Ishikawa (cell line): ENCODE results near the gene PRR5L.

ENCODE experiments used
- EP300 ChIP-seq: IDR thresholded peaks from 2 replicates; pipeline ENCODE4 v1.6.1; 2012; ENCODE audit warnings: borderline replicate concordance
- FOXM1 ChIP-seq: IDR thresholded peaks from 2 replicates; pipeline ENCODE4 v1.6.1; 2012; ENCODE audit warnings: low read depth, borderline replicate concordance
- RAD21 ChIP-seq: IDR thresholded peaks from 2 replicates; pipeline ENCODE4 v1.6.1; 2012; ENCODE audit warnings: low read depth
- TAF1 ChIP-seq: IDR thresholded peaks from 2 replicates; pipeline ENCODE4 v1.6.1; 2012; ENCODE audit warnings: low read depth, mild to moderate bottlenecking
- TEAD4 ChIP-seq: IDR thresholded peaks from 2 replicates; pipeline ENCODE4 v1.6.1; 2012
- YY1 ChIP-seq: IDR thresholded peaks from 2 replicates; pipeline ENCODE4 v1.6.1; 2012; ENCODE audit warnings: low read depth
- TF ChIP-seq, protein P1 (sequence below): IDR thresholded peaks from 2 replicates; pipeline ENCODE4 v1.6.1; 2012
- TF ChIP-seq, protein P2 (sequence below): IDR thresholded peaks from 2 replicates; pipeline ENCODE4 v1.6.1; 2012; ENCODE audit warnings: low read depth, mild to moderate bottlenecking
- TF ChIP-seq, protein P3 (sequence below): IDR thresholded peaks from 2 replicates; pipeline ENCODE4 v1.6.1; 2012

DNA sequence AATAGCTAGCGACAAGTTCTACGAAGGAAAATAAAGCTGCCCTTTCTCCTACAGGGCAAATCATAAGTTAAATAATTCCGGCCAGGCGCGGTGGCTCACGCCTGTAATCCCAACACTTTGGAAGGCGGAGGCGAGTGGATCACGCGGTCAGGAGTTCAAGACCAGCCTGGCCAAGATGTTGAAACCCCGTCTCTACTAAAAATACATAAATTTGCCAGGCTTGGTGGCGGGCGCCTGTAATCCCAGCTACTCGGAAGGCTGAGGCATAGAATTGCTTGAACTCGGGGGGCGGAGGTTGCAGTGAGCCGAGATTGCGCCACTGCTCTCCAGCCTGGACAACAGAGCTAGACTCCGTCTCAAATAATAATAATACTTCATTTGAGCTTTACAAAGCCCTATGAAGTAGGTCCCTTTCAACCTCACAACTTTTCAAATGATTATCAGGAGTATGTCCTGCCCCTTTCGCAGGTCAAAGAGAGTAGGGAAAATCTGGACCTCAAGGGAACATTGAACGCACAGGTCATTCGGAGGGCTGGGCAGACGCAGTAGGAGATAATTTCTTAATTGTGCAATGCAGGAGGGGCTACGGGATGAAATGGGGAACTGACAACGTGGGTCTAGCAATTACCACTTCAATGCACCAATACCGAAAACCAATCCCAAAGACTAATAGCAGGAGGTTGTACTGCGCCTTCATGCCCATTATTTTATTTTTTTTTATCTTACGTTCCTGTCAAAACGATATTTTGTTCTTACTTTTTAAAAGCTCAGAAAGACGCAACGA, 7.5 kb upstream of the PRR5L start:
- TF ChIP-seq TAF1: no peak
- TF ChIP-seq YY1: no peak
- TF ChIP-seq TEAD4: no peak
- TF ChIP-seq, protein P1, sequence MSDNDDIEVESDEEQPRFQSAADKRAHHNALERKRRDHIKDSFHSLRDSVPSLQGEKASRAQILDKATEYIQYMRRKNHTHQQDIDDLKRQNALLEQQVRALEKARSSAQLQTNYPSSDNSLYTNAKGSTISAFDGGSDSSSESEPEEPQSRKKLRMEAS: no peak
- TF ChIP-seq FOXM1: no peak
- TF ChIP-seq, protein P2, sequence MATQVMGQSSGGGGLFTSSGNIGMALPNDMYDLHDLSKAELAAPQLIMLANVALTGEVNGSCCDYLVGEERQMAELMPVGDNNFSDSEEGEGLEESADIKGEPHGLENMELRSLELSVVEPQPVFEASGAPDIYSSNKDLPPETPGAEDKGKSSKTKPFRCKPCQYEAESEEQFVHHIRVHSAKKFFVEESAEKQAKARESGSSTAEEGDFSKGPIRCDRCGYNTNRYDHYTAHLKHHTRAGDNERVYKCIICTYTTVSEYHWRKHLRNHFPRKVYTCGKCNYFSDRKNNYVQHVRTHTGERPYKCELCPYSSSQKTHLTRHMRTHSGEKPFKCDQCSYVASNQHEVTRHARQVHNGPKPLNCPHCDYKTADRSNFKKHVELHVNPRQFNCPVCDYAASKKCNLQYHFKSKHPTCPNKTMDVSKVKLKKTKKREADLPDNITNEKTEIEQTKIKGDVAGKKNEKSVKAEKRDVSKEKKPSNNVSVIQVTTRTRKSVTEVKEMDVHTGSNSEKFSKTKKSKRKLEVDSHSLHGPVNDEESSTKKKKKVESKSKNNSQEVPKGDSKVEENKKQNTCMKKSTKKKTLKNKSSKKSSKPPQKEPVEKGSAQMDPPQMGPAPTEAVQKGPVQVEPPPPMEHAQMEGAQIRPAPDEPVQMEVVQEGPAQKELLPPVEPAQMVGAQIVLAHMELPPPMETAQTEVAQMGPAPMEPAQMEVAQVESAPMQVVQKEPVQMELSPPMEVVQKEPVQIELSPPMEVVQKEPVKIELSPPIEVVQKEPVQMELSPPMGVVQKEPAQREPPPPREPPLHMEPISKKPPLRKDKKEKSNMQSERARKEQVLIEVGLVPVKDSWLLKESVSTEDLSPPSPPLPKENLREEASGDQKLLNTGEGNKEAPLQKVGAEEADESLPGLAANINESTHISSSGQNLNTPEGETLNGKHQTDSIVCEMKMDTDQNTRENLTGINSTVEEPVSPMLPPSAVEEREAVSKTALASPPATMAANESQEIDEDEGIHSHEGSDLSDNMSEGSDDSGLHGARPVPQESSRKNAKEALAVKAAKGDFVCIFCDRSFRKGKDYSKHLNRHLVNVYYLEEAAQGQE: no peak
- no peak for TF ChIP-seq EP300
- TF ChIP-seq, protein P3, sequence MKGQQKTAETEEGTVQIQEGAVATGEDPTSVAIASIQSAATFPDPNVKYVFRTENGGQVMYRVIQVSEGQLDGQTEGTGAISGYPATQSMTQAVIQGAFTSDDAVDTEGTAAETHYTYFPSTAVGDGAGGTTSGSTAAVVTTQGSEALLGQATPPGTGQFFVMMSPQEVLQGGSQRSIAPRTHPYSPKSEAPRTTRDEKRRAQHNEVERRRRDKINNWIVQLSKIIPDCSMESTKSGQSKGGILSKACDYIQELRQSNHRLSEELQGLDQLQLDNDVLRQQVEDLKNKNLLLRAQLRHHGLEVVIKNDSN: no peak
- TF ChIP-seq RAD21: no peak
